Effector memory CD4-positive, alpha-beta T cell (primary cell): Measurements from ENCODE around the gene ALMS1.
"Not testable (repeated sequence)": the region's sequence is repeated elsewhere in the genome, so short reads cannot be mapped to it uniquely, and the experiment has no call there.

Experiments
- DNase-seq, 3 donors: peaks; one replicate each; pipeline ENCODE4 v3.0.0-alpha.2; 2020
- H3K27ac ChIP-seq: 2 replicates; pipeline ENCODE4 v1.7.0; 2013; ENCODE audit warnings: mild to moderate bottlenecking, low read length, moderate library complexity; ENCODE audit not compliant: insufficient read depth, poor library complexity, severe bottlenecking
- H3K27me3 ChIP-seq: replicated peaks from 2 replicates; pipeline ENCODE4 v1.7.0; 2013; ENCODE audit warnings: mild to moderate bottlenecking, low read length; ENCODE audit not compliant: insufficient read depth, control insufficient read depth, poor library complexity, severe bottlenecking
- H3K36me3 ChIP-seq: 2 replicates; pipeline ENCODE4 v1.7.0; 2013; ENCODE audit warnings: mild to moderate bottlenecking, low read length, moderate library complexity; ENCODE audit not compliant: control insufficient read depth, insufficient read depth
- H3K4me1 ChIP-seq: 2 replicates; pipeline ENCODE4 v1.7.0; 2013; ENCODE audit warnings: low read length, mild to moderate bottlenecking; ENCODE audit not compliant: control insufficient read depth, insufficient read depth, poor library complexity, severe bottlenecking
- H3K4me3 ChIP-seq: 2 replicates; pipeline ENCODE4 v1.7.0; 2013; ENCODE audit warnings: low read length, low read depth, mild to moderate bottlenecking; ENCODE audit not compliant: insufficient read depth, poor library complexity, severe bottlenecking
- H3K9me3 ChIP-seq: 2 replicates; pipeline ENCODE4 v1.7.0; 2013; ENCODE audit warnings: mild to moderate bottlenecking, low read length, moderate library complexity; ENCODE audit not compliant: control insufficient read depth

The ALMS1 gene

DNA sequence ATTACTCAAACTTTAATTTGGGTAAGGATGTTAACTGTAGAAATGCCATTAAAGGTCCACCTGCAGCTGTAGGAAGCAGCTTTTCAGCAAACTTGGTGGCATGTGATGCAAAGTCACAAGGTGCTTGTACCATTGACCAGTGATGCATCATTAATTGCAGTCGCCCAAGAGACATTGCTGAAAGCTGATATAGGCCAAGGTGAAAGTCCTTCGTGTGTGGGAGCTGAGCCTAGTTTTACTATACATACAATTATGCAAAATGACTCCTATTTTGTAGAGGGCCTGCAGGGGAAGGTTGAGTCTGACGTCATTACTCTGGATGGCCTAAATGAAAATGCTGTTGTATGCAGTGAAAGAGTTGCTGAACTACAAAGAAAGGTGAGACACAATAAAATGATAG lies 40.5 kb downstream of the ALMS1 start:
- Histone ChIP-seq H3K4me1 (no peaks in the 10 kb centered on the region), H3K27me3 (no peaks in the 10 kb centered on the region)

DNA sequence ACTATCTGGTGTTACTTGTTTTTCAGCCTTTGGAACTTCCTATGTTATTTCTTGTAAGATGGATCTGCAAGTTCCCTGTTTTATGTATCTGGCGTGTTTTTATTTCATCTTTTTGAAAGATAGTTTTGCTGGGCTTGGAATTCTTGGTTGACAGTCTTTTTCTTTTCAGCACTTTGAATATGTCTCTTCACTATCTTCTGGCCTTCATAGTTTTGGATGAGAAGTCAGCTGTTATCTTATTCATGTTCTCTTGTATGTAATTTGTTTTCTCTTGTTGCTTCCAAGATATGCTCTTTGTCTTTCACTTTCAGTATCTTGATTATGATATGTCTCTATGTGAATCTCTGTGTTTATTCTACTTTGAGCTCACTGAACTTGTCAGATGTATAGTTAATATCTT lies 50.4 kb downstream of the ALMS1 start:
- DNase-seq = no peak
- Histone ChIP-seq H3K4me1 (no peaks in the 10 kb centered on the region), H3K9me3 (no peaks in the 10 kb centered on the region), H3K27ac (no peak overlapping the region), H3K4me3 (no peak overlapping the region), H3K27me3 (no peaks in the 10 kb centered on the region), H3K36me3 (peaks cover 25% of the 10 kb centered on the region)

More for the DNA sequence above, 40.5 kb downstream of the ALMS1 start:
- H3K9me3 ChIP-seq = no peaks in the 10 kb centered on the region
- DNase-seq = no peak
- H3K36me3 ChIP-seq = peaks cover 9% of the 10 kb centered on the region
- H3K4me3 ChIP-seq = no peak overlapping the region
- H3K27ac ChIP-seq = no peak overlapping the region

DNA sequence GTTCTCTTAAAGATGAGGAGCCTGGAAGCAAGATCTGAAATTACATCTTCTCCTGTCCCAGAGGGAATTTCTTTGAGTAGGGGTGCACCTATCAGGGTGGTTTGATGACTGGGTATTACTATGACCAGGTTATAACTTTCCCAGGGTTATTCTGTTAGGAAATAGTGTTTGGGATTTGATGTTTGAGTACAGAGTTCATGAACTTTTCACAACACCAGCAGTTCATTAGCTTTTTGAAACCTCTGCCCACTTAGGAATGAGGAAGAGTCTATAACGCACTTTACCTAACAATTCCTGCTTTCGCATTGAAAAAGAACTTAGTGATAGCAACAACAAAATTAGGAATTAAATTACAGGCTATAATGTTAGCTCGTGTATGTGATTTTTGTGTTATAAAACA lies 58.6 kb downstream of the ALMS1 start:
- Histone ChIP-seq H3K9me3 (no peaks in the 10 kb centered on the region), H3K27me3 (no peaks in the 10 kb centered on the region), H3K27ac (no peak overlapping the region), H3K4me3 (no peak overlapping the region), H3K4me1 (no peaks in the 10 kb centered on the region), H3K36me3 (peaks cover 27% of the 10 kb centered on the region)
- DNase-seq = no peak

DNA sequence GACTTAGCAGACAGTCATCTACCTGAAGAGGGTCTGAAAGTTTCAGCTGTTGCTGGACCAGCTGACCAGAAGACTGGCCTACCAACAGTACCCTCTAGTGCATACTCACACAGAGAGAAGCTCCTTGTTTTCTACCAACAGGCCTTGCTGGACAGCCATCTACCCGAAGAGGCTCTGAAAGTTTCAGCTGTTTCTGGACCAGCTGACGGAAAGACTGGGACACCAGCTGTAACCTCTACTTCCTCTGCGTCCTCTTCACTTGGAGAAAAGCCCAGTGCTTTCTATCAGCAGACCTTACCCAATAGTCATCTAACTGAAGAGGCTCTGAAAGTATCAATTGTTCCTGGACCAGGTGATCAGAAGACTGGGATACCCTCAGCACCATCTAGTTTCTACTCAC lies 63.2 kb downstream of the ALMS1 start:
- Histone ChIP-seq H3K4me3 (no peak overlapping the region), H3K9me3 (no peaks in the 10 kb centered on the region), H3K4me1 (no peaks in the 10 kb centered on the region), H3K36me3 (peaks cover 23% of the 10 kb centered on the region), H3K27ac (no peak overlapping the region), H3K27me3 (no peaks in the 10 kb centered on the region)
- no peak for DNase-seq

DNA sequence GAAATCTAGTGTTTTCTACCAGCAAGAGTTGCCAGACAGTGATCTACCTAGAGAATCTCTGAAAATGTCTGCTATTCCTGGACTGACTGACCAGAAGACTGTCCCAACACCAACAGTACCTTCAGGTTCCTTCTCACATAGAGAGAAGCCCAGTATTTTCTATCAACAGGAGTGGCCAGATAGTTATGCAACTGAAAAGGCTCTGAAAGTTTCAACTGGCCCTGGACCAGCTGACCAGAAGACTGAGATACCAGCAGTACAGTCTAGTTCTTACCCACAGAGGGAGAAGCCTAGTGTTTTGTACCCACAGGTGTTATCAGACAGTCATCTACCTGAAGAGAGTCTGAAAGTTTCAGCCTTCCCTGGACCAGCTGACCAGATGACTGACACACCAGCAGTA lies 63.8 kb downstream of the ALMS1 start:
- Histone ChIP-seq H3K4me1 (no peaks in the 10 kb centered on the region), H3K4me3 (no peak overlapping the region), H3K9me3 (no peaks in the 10 kb centered on the region), H3K27ac (no peak overlapping the region), H3K27me3 (no peaks in the 10 kb centered on the region), H3K36me3 (peaks cover 21% of the 10 kb centered on the region)
- DNase-seq = no peak

DNA sequence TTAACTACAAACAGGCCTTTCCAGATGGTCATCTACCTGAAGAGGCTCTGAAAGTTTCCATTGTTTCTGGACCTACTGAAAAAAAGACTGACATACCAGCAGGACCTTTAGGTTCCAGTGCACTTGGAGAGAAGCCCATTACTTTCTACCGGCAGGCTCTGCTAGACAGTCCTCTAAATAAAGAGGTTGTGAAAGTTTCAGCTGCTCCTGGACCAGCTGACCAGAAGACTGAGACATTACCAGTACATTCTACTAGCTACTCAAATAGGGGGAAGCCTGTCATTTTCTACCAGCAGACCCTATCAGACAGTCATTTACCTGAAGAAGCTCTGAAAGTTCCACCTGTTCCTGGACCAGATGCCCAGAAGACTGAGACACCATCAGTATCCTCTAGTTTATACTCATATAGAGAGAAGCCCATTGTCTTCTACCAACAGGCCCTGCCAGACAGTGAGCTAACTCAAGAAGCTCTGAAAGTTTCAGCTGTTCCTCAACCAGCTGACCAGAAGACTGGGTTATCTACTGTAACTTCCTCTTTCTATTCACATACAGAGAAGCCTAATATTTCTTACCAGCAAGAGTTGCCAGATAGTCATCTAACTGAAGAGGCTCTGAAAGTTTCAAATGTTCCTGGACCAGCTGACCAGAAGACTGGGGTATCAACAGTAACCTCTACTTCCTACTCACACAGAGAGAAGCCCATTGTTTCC lies 65.8 kb downstream of the ALMS1 start:
- Histone ChIP-seq H3K9me3 (no peaks in the 10 kb centered on the region), H3K4me3 (no peak overlapping the region), H3K27ac (no peak overlapping the region), H3K36me3 (peaks cover 24% of the 10 kb centered on the region), H3K27me3 (no peaks in the 10 kb centered on the region), H3K4me1 (no peaks in the 10 kb centered on the region)
- no peak for DNase-seq

GRCh38 chr2:73457982-73458381 lies 72.3 kb downstream of the ALMS1 start:
- no peak overlapping the region for H3K27ac ChIP-seq
- no peak for DNase-seq
- no peaks in the 10 kb centered on the region for H3K9me3 ChIP-seq
- H3K4me3 ChIP-seq = no peak overlapping the region
- no peaks in the 10 kb centered on the region for H3K4me1 ChIP-seq
- H3K36me3 ChIP-seq = peaks cover 13% of the 10 kb centered on the region
- H3K27me3 ChIP-seq = no peaks in the 10 kb centered on the region

- H3K4me1 ChIP-seq, H3K36me3 ChIP-seq: not testable (repeated sequence)
Measured at GRCh38 chr2:73462388-73462787, 76.8 kb downstream of the ALMS1 start.

GRCh38 chr2:73468376-73468775 lies 82.7 kb downstream of the ALMS1 start:
- no peaks in the 10 kb centered on the region for H3K36me3 ChIP-seq
- no peaks in the 10 kb centered on the region for H3K27me3 ChIP-seq
- H3K4me3 ChIP-seq = no peak overlapping the region
- no peaks in the 10 kb centered on the region for H3K9me3 ChIP-seq
- H3K27ac ChIP-seq = no peak overlapping the region
- no peak for DNase-seq
- no peaks in the 10 kb centered on the region for H3K4me1 ChIP-seq

More at GRCh38 chr2:73462388-73462787, 76.8 kb downstream of the ALMS1 start:
- DNase-seq, H3K4me3 ChIP-seq, H3K27ac ChIP-seq, H3K27me3 ChIP-seq, H3K9me3 ChIP-seq: not testable (repeated sequence)

GRCh38 chr2:73483874-73484273 lies 98.2 kb downstream of the ALMS1 start:
- not testable (repeated sequence) for H3K4me3 ChIP-seq, H3K27ac ChIP-seq, H3K9me3 ChIP-seq, H3K36me3 ChIP-seq, H3K27me3 ChIP-seq, H3K4me1 ChIP-seq, DNase-seq
